GM10847 (cell line): ENCODE results near the gene UPP1.

Experiments
- POLR2A ChIP-seq: IDR thresholded peaks from 2 replicates; pipeline ENCODE4 v1.6.1; 2011; ENCODE audit not compliant: insufficient read length; ENCODE audit errors: extremely low read depth

UPP1 gene

GRCh38 chr7:48089046-48090003, at the start of gene UPP1:
Gene UPP1, plus strand, starts transcription at chr7:48089265. Its CDS starts 5,519 bp downstream, at chr7:48094784.
- peak; percentile 59 for TF ChIP-seq POLR2A

- TF ChIP-seq POLR2A = no peak
These were observed 48.0 kb upstream of the UPP1 start for GRCh38 chr7:48040944-48041652.

- no peak for TF ChIP-seq POLR2A
These were observed 47.5 kb upstream of the UPP1 start for GRCh38 chr7:48041653-48041970.

GRCh38 chr7:48042216-48042615, 46.8 kb upstream of the UPP1 start:
- no peak for TF ChIP-seq POLR2A

- no peak for TF ChIP-seq POLR2A
These were observed 46.4 kb upstream of the UPP1 start for GRCh38 chr7:48042636-48043035.

GRCh38 chr7:48045195-48045765, 43.8 kb upstream of the UPP1 start:
- TF ChIP-seq POLR2A = no peak

GRCh38 chr7:48046458-48046857, 42.6 kb upstream of the UPP1 start:
- no peak for TF ChIP-seq POLR2A

- TF ChIP-seq POLR2A = no peak
These were observed 41.0 kb upstream of the UPP1 start for GRCh38 chr7:48048113-48048512.

GRCh38 chr7:48049850-48050249, 39.2 kb upstream of the UPP1 start:
- TF ChIP-seq POLR2A = no peak

GRCh38 chr7:48052748-48053147, 36.3 kb upstream of the UPP1 start:
- TF ChIP-seq POLR2A = no peak

- TF ChIP-seq POLR2A = no peak
These were observed 35.3 kb upstream of the UPP1 start for GRCh38 chr7:48053736-48054135.

- TF ChIP-seq POLR2A = no peak
These were observed 30.1 kb upstream of the UPP1 start for GRCh38 chr7:48058990-48059389.

GRCh38 chr7:48059706-48060105, 29.4 kb upstream of the UPP1 start:
- TF ChIP-seq POLR2A = no peak

GRCh38 chr7:48063985-48064384, 25.1 kb upstream of the UPP1 start:
- TF ChIP-seq POLR2A = no peak

GRCh38 chr7:48067475-48067874, 21.6 kb upstream of the UPP1 start:
- no peak for TF ChIP-seq POLR2A

- TF ChIP-seq POLR2A = no peak
These were observed 14.8 kb upstream of the UPP1 start for GRCh38 chr7:48074204-48074654.
